ENCODE measurements around the gene CDH22. TPM values are rescaled to one million over a fixed set of nuclear protein-coding genes. Genes with fewer than 3 reads are reported as not detected.

The CDH22 gene
- total and polyA plus RNA-seq, 2 donors (not counting 1 experiment from before 2014, with no cell fraction given), result not detected

DNA sequence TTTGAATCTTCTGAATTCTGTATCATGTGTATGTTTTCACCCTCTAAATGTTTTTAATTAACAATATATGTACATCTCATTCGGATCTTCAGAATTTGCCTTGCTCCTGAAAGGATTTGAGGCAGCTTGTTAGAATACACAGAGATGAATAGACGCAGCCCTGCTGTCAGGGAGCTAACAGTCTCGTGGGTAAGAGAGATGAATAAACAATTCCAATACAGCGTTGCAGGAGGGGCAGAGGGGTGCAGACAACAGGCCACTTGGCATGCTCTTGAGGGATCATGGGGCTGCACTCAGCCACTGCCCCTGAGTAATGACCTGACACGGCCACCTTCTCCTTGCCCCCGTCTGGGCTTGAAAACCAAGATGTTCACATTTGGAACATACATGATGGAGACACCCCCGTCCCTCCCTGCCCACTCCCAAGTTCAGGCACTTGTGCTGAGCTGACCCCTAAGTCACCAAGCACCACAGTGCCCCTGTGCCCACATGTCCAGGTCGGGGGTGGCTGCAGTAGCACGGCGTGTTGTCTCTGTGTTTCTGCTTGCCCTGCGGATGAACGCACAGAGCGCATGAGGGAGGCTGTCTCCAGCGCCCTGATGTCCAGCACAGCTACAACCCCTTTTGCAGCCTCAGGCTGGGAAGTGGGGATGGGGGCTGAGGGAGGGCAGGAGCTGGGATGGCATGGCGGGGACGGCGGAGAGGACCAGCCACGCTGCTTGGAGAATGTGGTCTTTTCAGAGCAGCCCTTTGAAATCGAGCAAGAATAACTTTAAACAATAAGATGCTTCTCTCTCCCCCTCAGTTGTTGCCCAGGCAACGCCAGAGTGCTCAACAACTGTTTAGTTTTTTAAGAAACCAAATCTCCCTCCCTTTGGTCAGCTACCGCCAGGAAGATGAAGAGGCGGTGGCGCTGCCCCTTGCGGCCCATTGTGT lies 33.0 kb upstream of the CDH22 start:
- no peaks in the 10 kb centered on the region for H4K20me1 ChIP-seq (ENCODE audit: control insufficient read depth, insufficient read depth, low read length, poor library complexity, severe bottlenecking)
- H2AFZ ChIP-seq (ENCODE audit: insufficient read depth, low read depth, low read length, poor library complexity, severe bottlenecking), result no peak overlapping the region
- 78% methylated on average over 17 of the region's 24 CpGs for WGBS (ENCODE audit: insufficient coverage)
- no peaks in the 10 kb centered on the region for H3K9me3 ChIP-seq (ENCODE audit: control extremely low read depth in 1 of 3, control insufficient read depth in 2 of 3, insufficient read depth in 1 of 3, low read length in 2 of 3)
- Mint-ChIP-seq H3K27me3 (peaks cover 42% of the 10 kb centered on the region), H3K4me1 (peaks cover 18% of the 10 kb centered on the region), H3K27ac (no peak overlapping the region), H3K4me3 (no peak overlapping the region), H3K9me3 (ENCODE audit: insufficient read depth) (no peaks in the 10 kb centered on the region)
- ChIA-PET CTCF (interaction anchor here (0.7 to 1.4 kb wide), 2 partner anchors 35 to 318 kb away, joined by 3 to 4 read pairs; no protein-coding TSS in a partner anchor), POLR2A (no interaction called here)
- DNase-seq, result no peak
- no peak for ATAC-seq (ENCODE audit: low read depth)
- H3K4me1 ChIP-seq (ENCODE audit: control insufficient read depth in 2 of 2, insufficient read depth in 2 of 2, low read length in 2 of 2), result peaks cover 16 to 17% of the 10 kb centered on the region in 2 donors
- peaks cover 3% of the 10 kb centered on the region for H3K79me2 ChIP-seq (ENCODE audit: control insufficient read depth, insufficient read depth, low read length)
- H3K27me3 ChIP-seq (replicated peaks in 1 of 4; ENCODE audit: control extremely low read depth in 1 of 4, control insufficient read depth in 3 of 4, insufficient read depth in 4 of 4, low read length in 3 of 4), result peaks cover 0 to 52% (median 15%) of the 10 kb centered on the region in 4 experiments
- peaks cover 0 to 7% of the 10 kb centered on the region in 2 experiments for H3K36me3 ChIP-seq (replicated peaks in 1 of 2; ENCODE audit: control extremely low read depth in 1 of 2, control insufficient read depth in 1 of 2, extremely low read depth in 1 of 2, insufficient read depth in 2 of 2, low read length in 1 of 2)
- no peak overlapping the region for H3K4me3 ChIP-seq (ENCODE audit: control extremely low read depth in 1 of 5, extremely low read depth in 1 of 5, insufficient read depth in 1 of 5, low read depth in 2 of 5, low read length in 4 of 5)
- TF ChIP-seq, protein P1, sequence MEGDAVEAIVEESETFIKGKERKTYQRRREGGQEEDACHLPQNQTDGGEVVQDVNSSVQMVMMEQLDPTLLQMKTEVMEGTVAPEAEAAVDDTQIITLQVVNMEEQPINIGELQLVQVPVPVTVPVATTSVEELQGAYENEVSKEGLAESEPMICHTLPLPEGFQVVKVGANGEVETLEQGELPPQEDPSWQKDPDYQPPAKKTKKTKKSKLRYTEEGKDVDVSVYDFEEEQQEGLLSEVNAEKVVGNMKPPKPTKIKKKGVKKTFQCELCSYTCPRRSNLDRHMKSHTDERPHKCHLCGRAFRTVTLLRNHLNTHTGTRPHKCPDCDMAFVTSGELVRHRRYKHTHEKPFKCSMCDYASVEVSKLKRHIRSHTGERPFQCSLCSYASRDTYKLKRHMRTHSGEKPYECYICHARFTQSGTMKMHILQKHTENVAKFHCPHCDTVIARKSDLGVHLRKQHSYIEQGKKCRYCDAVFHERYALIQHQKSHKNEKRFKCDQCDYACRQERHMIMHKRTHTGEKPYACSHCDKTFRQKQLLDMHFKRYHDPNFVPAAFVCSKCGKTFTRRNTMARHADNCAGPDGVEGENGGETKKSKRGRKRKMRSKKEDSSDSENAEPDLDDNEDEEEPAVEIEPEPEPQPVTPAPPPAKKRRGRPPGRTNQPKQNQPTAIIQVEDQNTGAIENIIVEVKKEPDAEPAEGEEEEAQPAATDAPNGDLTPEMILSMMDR (IDR thresholded peaks at IDR 0.05), result no peak
- no peak for TF ChIP-seq EZH2 (IDR thresholded peaks at IDR 0.05; ENCODE audit: borderline replicate concordance, insufficient read depth, low read depth, low read length, poor library complexity, severe bottlenecking)
- H3K27ac ChIP-seq (ENCODE audit: low read length in 2 of 2), result no peak overlapping the region
- no peak overlapping the region for H3K4me2 ChIP-seq (replicated peaks; ENCODE audit: low read depth, low read length, poor library complexity, severe bottlenecking)
- intact Hi-C loops (cut with micrococcal nuclease), result loop anchor here (10.0 kb wide), 1 partner anchor 317 kb away; the partner anchor contains the start of gene SLC12A5
- no peak overlapping the region for H3K9ac ChIP-seq (ENCODE audit: low read length)

- no peaks in the 10 kb centered on the region for H4K20me1 ChIP-seq (ENCODE audit: control insufficient read depth, insufficient read depth, low read length, poor library complexity, severe bottlenecking)
- peaks cover 0 to 2% (median 0%) of the 10 kb centered on the region in 3 donors for H3K9me3 ChIP-seq (ENCODE audit: control extremely low read depth in 1 of 3, control insufficient read depth in 2 of 3, insufficient read depth in 1 of 3, low read length in 2 of 3)
- no peaks in the 10 kb centered on the region for H3K36me3 ChIP-seq (replicated peaks in 1 of 2; ENCODE audit: control extremely low read depth in 1 of 2, control insufficient read depth in 1 of 2, extremely low read depth in 1 of 2, insufficient read depth in 2 of 2, low read length in 1 of 2)
- peaks cover 0 to 60% (median 22%) of the 10 kb centered on the region in 4 experiments for H3K27me3 ChIP-seq (replicated peaks in 1 of 4; ENCODE audit: control extremely low read depth in 1 of 4, control insufficient read depth in 3 of 4, insufficient read depth in 4 of 4, low read length in 3 of 4)
- no peak overlapping the region for H3K4me3 ChIP-seq (ENCODE audit: control extremely low read depth in 1 of 5, extremely low read depth in 1 of 5, insufficient read depth in 1 of 5, low read depth in 2 of 5, low read length in 4 of 5)
- ATAC-seq (ENCODE audit: low read depth) (no peak), DNase-seq (no peak)
- Mint-ChIP-seq H3K27ac (no peak overlapping the region), H3K4me3 (no peak overlapping the region), H3K4me1 (peaks cover 12% of the 10 kb centered on the region), H3K9me3 (ENCODE audit: insufficient read depth) (no peaks in the 10 kb centered on the region), H3K27me3 (peaks cover 57% of the 10 kb centered on the region)
- H2AFZ ChIP-seq (ENCODE audit: insufficient read depth, low read depth, low read length, poor library complexity, severe bottlenecking), result no peak overlapping the region
- peaks cover 13 to 17% of the 10 kb centered on the region in 2 donors for H3K4me1 ChIP-seq (ENCODE audit: control insufficient read depth in 2 of 2, insufficient read depth in 2 of 2, low read length in 2 of 2)
- POLR2A ChIA-PET, result no interaction called here
- H3K79me2 ChIP-seq (ENCODE audit: control insufficient read depth, insufficient read depth, low read length), result no peaks in the 10 kb centered on the region
- TF ChIP-seq, protein P1 (IDR thresholded peaks at IDR 0.05), result no peak
- TF ChIP-seq EZH2 (IDR thresholded peaks at IDR 0.05; ENCODE audit: borderline replicate concordance, insufficient read depth, low read depth, low read length, poor library complexity, severe bottlenecking), result no peak
- H3K9ac ChIP-seq (ENCODE audit: low read length), result no peak overlapping the region
- CTCF ChIA-PET, result interaction anchor here (0.9 to 1.2 kb wide), 2 partner anchors 10 to 19 kb away, joined by 3 to 4 read pairs; no protein-coding TSS in a partner anchor
- H3K4me2 ChIP-seq (replicated peaks; ENCODE audit: low read depth, low read length, poor library complexity, severe bottlenecking), result no peak overlapping the region
- no peak overlapping the region for H3K27ac ChIP-seq (ENCODE audit: low read length in 2 of 2)
- intact Hi-C loops (cut with micrococcal nuclease), result no loop called here
- 86% methylated on average over 7 of the region's 7 CpGs for WGBS (ENCODE audit: insufficient coverage)
These were observed 30.7 kb upstream of the CDH22 start for GRCh38 chr20:46339037-46339436.
